ENCODE results near the gene TMPRSS9.

TMPRSS9 gene

GRCh38 chr19:2317756-2318155 lies 42.3 kb upstream of the TMPRSS9 start:
- TF ChIP-seq CTCF (IDR thresholded peaks at IDR 0.05; ENCODE audit: low read depth, low read length, missing control alignments): no peak
- DNase-seq (ENCODE audit: extremely low read depth, low read depth): no peak
- no peak overlapping the region for H3K4me3 ChIP-seq (replicated peaks; ENCODE audit: low read depth, low read length)

GRCh38 chr19:2318923-2319322 lies 41.1 kb upstream of the TMPRSS9 start:
- DNase-seq (ENCODE audit: extremely low read depth, low read depth): no peak
- no peak overlapping the region for H3K4me3 ChIP-seq (replicated peaks; ENCODE audit: low read depth, low read length)
- no peak for TF ChIP-seq CTCF (IDR thresholded peaks at IDR 0.05; ENCODE audit: low read depth, low read length, missing control alignments)

- H3K4me3 ChIP-seq (replicated peaks; ENCODE audit: low read depth, low read length): no peak overlapping the region
- no peak for DNase-seq (ENCODE audit: extremely low read depth, low read depth)
- no peak for TF ChIP-seq CTCF (IDR thresholded peaks at IDR 0.05; ENCODE audit: low read depth, low read length, missing control alignments)
Observed at GRCh38 chr19:2319551-2319950, 40.5 kb upstream of the TMPRSS9 start.

- no peak for DNase-seq (ENCODE audit: extremely low read depth, low read depth)
- no peak overlapping the region for H3K4me3 ChIP-seq (replicated peaks; ENCODE audit: low read depth, low read length)
- no peak for TF ChIP-seq CTCF (IDR thresholded peaks at IDR 0.05; ENCODE audit: low read depth, low read length, missing control alignments)
Observed at GRCh38 chr19:2320049-2320448, 40.0 kb upstream of the TMPRSS9 start.

GRCh38 chr19:2320939-2321338 lies 39.1 kb upstream of the TMPRSS9 start:
- no peak for TF ChIP-seq CTCF (IDR thresholded peaks at IDR 0.05; ENCODE audit: low read depth, low read length, missing control alignments)

GRCh38 chr19:2321565-2322283 lies 38.3 kb upstream of the TMPRSS9 start:
- no peak overlapping the region for H3K4me3 ChIP-seq (replicated peaks; ENCODE audit: low read depth, low read length)
- no peak for DNase-seq (ENCODE audit: extremely low read depth, low read depth)
- no peak for TF ChIP-seq CTCF (IDR thresholded peaks at IDR 0.05; ENCODE audit: low read depth, low read length, missing control alignments)

More at GRCh38 chr19:2320939-2321338, 39.1 kb upstream of the TMPRSS9 start:
- DNase-seq (ENCODE audit: extremely low read depth, low read depth): no peak
- H3K4me3 ChIP-seq (replicated peaks; ENCODE audit: low read depth, low read length): no peak overlapping the region

- no peak for TF ChIP-seq CTCF (IDR thresholded peaks at IDR 0.05; ENCODE audit: low read depth, low read length, missing control alignments)
- H3K4me3 ChIP-seq (replicated peaks; ENCODE audit: low read depth, low read length): no peak overlapping the region
- no peak for DNase-seq (ENCODE audit: extremely low read depth, low read depth)
Observed at GRCh38 chr19:2323707-2324106, 36.4 kb upstream of the TMPRSS9 start.
